HFFc6 (cell line): Measurements from ENCODE around the gene MPEG1. TPM values are rescaled to one million over a fixed set of nuclear protein-coding genes. Genes with fewer than 3 reads are reported as not detected.

ENCODE experiments used
- DNase-seq: peaks from one replicate; pipeline ENCODE4 v3.0.0-alpha.2; 2018
- H3K27ac Mint-ChIP-seq: 2 replicates; pipeline ENCODE4 v1.8.0; 2020; ENCODE audit warnings: mild to moderate bottlenecking, mixed read lengths
- H3K27me3 Mint-ChIP-seq: 2 replicates; pipeline ENCODE4 v1.8.0; 2021; ENCODE audit warnings: mild to moderate bottlenecking, moderate library complexity, mixed read lengths; ENCODE audit not compliant: insufficient read depth
- H3K36me3 Mint-ChIP-seq: 2 replicates; pipeline ENCODE4 v1.8.0; 2021; ENCODE audit warnings: low read depth, mixed read lengths
- H3K4me1 Mint-ChIP-seq: 2 replicates; pipeline ENCODE4 v1.8.0; 2020; ENCODE audit warnings: low read depth, mixed read lengths
- H3K4me3 Mint-ChIP-seq: 2 replicates; pipeline ENCODE4 v1.8.0; 2020; ENCODE audit warnings: mild to moderate bottlenecking, moderate library complexity, mixed read lengths
- H3K9me3 Mint-ChIP-seq: 2 replicates; pipeline ENCODE4 v1.8.0; 2020; ENCODE audit warnings: mild to moderate bottlenecking, mixed read lengths
- total RNA-seq, 6 experiments: library from RNA; stranded (reverse); fragmentation: NEBNext Ultra II Directional; extraction: Animal tissue kit (Norgen Biotek cat#: 25700); gene quantifications; 2 replicates in 1 of 6; 3 replicates in 5 of 6; pipeline ENCODE4 v1.2.3, GENCODE V29; 2021
- TF ChIP-seq, protein P1 (sequence below): fragments of 200-600 bp; sonication (generic); IDR thresholded peaks from 2 replicates; pipeline ENCODE4 v1.5.0; 2021; ENCODE audit warnings: antibody characterized with exemption, mild to moderate bottlenecking

MPEG1 gene
- total RNA-seq, 6 experiments from 2014 or later = not detected

DNA sequence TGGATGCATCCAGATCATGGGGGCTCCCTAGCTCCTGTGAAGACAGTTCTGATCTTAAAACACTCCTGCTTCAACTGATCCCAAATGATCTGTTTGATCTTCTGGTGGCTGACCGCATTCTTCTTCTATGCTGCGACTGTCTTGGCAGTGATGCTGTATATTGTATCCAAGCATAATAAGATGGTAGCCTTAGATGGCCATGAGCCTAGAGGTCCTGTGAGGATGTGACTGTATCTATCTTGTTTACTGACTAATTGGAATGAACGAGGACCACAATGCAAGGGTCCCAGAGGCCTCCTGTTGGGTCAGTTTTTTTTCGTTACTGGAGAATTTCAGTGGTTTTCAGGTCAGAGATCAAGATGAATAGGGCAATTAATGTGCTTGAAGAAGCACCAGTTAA lies 7.1 kb upstream of the MPEG1 start:
- H3K4me1 Mint-ChIP-seq = peaks cover 48% of the 10 kb centered on the region
- no peaks in the 10 kb centered on the region for H3K9me3 Mint-ChIP-seq
- TF ChIP-seq, protein P1, sequence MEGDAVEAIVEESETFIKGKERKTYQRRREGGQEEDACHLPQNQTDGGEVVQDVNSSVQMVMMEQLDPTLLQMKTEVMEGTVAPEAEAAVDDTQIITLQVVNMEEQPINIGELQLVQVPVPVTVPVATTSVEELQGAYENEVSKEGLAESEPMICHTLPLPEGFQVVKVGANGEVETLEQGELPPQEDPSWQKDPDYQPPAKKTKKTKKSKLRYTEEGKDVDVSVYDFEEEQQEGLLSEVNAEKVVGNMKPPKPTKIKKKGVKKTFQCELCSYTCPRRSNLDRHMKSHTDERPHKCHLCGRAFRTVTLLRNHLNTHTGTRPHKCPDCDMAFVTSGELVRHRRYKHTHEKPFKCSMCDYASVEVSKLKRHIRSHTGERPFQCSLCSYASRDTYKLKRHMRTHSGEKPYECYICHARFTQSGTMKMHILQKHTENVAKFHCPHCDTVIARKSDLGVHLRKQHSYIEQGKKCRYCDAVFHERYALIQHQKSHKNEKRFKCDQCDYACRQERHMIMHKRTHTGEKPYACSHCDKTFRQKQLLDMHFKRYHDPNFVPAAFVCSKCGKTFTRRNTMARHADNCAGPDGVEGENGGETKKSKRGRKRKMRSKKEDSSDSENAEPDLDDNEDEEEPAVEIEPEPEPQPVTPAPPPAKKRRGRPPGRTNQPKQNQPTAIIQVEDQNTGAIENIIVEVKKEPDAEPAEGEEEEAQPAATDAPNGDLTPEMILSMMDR = no peak
- no peak overlapping the region for H3K4me3 Mint-ChIP-seq
- H3K27me3 Mint-ChIP-seq = peaks cover 5% of the 10 kb centered on the region
- DNase-seq = no peak
- H3K27ac Mint-ChIP-seq = no peak overlapping the region
- no peaks in the 10 kb centered on the region for H3K36me3 Mint-ChIP-seq

DNA sequence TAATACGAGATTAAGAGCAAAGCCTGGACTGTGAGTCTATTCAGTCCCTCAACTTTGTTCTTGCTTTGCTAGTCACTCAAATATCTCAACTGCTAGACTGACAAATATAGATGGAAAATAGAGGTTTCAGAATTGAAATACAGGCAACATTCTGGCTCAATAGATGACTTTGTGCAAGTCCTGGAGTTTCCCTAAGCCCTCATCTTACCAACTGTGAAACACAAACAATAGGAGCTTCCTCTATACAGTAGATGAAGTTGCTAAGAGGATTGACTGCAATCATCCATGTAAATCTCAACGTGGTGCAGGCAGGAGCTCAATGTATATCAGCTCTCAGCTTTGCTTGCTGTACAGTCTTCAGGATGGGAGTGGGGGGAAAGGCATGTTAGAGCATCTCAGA lies 6.2 kb upstream of the MPEG1 start:
- no peak for DNase-seq
- TF ChIP-seq, protein P1 = no peak
- H3K36me3 Mint-ChIP-seq = no peaks in the 10 kb centered on the region
- no peak overlapping the region for H3K4me3 Mint-ChIP-seq
- peaks cover 39% of the 10 kb centered on the region for H3K4me1 Mint-ChIP-seq
- peaks cover 3% of the 10 kb centered on the region for H3K27me3 Mint-ChIP-seq
- no peak overlapping the region for H3K27ac Mint-ChIP-seq
- H3K9me3 Mint-ChIP-seq = no peaks in the 10 kb centered on the region

DNA sequence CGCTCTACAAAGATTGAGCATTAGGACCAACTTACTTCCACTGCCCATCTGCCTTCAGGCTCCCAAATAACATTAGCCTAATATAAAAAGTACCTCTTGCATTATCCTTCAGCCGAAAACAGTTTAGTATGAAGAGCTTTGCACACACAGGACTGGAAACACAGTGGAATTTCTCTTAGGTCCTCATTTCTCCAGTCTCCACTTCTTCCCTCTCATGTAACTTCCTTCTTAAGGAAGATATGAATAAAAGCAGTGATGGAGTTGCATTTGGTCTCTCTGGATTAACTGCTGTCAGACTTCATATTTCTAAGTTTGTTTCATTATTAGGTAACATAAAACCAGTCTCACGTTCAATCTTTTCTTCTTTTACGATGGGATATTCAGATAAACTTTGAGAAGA lies 5.6 kb upstream of the MPEG1 start:
- Mint-ChIP-seq H3K9me3 (no peaks in the 10 kb centered on the region), H3K27me3 (peaks cover 4% of the 10 kb centered on the region), H3K27ac (no peak overlapping the region), H3K4me1 (peaks cover 34% of the 10 kb centered on the region), H3K4me3 (no peak overlapping the region), H3K36me3 (no peaks in the 10 kb centered on the region)
- TF ChIP-seq, protein P1 = no peak
- no peak for DNase-seq

DNA sequence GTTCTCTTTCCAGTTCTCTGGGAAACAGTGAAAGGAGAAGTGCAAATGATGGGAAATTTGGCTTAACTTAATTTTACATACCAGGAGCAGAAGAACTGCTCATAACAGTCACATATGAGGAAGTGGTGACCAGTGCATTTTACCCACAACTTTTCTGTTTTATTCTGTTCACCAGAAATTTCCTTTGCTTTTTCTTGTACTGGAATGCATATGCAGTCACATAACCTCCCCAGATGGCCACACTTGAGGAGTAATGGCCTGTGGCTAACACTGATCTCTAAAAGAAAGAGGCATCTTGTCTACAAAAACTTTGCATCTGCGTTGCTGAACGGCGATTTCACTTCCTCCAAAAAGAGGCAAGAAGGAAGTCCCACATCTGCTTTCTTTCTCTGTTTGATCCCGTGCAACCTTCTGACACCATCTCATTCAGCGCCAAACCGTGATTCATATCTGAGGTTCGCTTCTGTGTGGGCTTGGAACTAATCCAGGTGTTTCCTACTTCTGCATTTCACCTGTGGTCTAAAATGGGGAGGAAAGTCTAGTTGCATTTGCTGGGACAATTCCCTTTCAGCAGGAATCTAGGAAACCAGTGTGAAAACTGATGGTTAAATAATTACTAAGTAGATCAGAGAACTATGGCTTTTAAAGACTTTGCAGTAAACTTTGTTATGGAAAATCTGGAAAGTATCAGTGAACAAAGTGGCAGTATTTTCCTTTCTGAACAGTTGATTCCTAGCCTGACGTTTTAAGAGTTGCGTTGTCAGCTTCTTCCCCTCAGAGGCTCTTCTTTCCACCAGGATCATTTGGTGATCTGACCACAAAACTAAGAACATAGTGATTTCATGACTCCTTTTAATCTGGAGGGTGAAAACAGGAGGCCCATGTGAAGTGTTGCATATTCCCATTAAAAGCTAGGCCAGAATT lies 4.2 kb upstream of the MPEG1 start:
- DNase-seq = no peak
- Mint-ChIP-seq H3K27me3 (peaks cover 17% of the 10 kb centered on the region), H3K9me3 (no peaks in the 10 kb centered on the region), H3K4me3 (peak overlapping the region; percentile 61), H3K4me1 (peaks cover 30% of the 10 kb centered on the region), H3K27ac (no peak overlapping the region), H3K36me3 (no peaks in the 10 kb centered on the region)
- TF ChIP-seq, protein P1 = no peak

DNA sequence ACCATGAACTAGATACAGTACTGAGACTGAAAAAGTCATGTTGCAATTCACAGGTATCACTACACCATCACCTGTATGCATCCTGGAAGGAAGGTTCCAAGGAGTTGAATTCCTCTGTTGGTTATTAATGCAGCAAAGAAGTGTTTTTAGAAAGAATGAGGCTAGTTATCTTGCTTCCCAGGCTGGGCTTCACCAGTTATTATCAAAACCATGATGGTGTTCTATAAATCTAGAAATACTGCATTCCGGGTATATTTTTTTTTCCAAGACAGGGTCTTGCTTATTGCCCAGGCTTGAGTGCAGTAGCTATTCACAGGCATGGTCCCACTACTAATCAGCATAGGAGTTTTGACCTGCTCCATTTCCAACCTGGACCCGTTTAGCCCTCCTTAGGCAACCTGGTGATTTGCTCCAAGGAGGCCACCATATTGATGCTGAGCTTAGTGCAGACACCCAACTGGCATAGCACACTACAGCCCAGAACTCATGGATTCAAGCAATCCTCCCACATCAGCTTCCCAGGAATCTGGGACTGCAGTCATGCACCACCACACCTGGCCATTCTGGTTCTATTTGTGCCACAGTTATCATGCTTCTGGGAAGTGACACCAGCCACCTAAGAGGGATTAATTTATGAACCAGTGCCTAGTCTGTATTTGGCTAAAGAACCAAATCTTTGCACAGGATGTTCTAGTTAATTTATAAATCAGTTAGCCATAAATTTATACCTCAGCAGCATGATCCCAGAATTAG lies 1.6 kb upstream of the MPEG1 start:
- H3K4me3 Mint-ChIP-seq = no peak overlapping the region

More for the DNA sequence above, 1.6 kb upstream of the MPEG1 start:
- peaks cover 34% of the 10 kb centered on the region for H3K27me3 Mint-ChIP-seq
- H3K36me3 Mint-ChIP-seq = no peaks in the 10 kb centered on the region
- no peak overlapping the region for H3K27ac Mint-ChIP-seq
- no peak for DNase-seq
- no peaks in the 10 kb centered on the region for H3K9me3 Mint-ChIP-seq
- peaks cover 11% of the 10 kb centered on the region for H3K4me1 Mint-ChIP-seq
- TF ChIP-seq, protein P1 = no peak
